ENCODE data around the gene PRICKLE2. TPM values are rescaled to one million over a fixed set of nuclear protein-coding genes. Genes with fewer than 3 reads are reported as not detected.
A peak's percentile ranks its signal among the peaks of the same experiment; 100 is the strongest.

The PRICKLE2 gene
- total RNA-seq, 4 donors from 2014 or later = 71.8 to 99.9 (median 84.4) TPM

DNA sequence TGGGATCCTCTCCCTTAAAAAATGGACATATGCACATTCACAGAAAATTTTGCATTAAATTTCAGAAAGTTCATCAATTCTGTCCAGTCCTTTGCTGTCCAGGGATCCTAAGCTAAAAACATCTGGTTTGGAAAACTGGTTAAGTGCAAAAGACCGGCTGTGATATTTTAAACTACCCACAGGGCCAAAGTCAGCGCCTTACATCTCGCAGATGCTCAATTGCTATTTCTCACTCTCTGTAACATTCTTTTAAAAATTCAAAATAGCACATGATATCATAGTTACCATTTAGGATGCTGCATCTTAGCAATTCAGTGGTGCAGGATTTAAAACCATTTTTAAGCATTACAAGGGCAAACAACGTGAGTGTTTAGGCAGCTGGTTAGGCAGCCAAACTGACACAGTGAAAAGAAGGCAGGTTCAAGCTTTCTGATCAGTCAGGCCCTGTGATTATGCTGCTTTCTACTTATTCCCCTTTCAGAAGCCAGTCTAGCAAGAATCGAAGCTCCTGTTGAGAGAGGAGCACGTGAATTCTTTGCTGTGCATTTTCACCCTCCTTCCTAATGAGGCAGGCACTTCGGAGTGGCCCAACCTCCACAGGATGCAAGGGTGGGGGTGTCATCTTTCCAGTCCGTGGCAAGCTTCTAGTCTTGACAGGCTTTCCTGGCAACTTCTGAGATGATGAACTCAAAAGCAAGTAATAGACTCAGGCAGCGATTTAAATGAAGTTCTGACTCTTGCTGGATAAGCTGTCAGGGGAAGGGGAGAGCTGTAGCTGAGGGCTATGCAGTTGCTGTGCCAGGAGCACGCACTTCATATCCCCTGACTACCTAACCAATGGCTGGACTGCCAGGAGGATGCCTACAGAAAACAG lies 8.8 kb downstream of the PRICKLE2 start:
- Histone ChIP-seq H3K27me3 (no peaks in the 10 kb centered on the region), H3K4me3 (peak overlapping the region in 2 of 4 donors; percentile 1 to 6), H3K4me1 (peaks cover 71 to 100% (median 99%) of the 10 kb centered on the region in 4 donors), H3K36me3 (no peaks in the 10 kb centered on the region), H3K9me3 (no peaks in the 10 kb centered on the region), H3K27ac (replicated peaks in 1 of 4) (peak overlapping the region; percentile 81 to 90 (median 84))
- no peak for TF ChIP-seq EP300 (IDR thresholded peaks at IDR 0.05)
- no peak for TF ChIP-seq POLR2AphosphoS5 (IDR thresholded peaks at IDR 0.05)
- TF ChIP-seq, protein P1, sequence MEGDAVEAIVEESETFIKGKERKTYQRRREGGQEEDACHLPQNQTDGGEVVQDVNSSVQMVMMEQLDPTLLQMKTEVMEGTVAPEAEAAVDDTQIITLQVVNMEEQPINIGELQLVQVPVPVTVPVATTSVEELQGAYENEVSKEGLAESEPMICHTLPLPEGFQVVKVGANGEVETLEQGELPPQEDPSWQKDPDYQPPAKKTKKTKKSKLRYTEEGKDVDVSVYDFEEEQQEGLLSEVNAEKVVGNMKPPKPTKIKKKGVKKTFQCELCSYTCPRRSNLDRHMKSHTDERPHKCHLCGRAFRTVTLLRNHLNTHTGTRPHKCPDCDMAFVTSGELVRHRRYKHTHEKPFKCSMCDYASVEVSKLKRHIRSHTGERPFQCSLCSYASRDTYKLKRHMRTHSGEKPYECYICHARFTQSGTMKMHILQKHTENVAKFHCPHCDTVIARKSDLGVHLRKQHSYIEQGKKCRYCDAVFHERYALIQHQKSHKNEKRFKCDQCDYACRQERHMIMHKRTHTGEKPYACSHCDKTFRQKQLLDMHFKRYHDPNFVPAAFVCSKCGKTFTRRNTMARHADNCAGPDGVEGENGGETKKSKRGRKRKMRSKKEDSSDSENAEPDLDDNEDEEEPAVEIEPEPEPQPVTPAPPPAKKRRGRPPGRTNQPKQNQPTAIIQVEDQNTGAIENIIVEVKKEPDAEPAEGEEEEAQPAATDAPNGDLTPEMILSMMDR (IDR thresholded peaks at IDR 0.05) = no peak
- TF ChIP-seq POLR2A (IDR thresholded peaks at IDR 0.05; ENCODE audit: low read depth) = no peak
- no peak for DNase-seq (ENCODE audit: extremely low spot score)
- intact Hi-C loops (cut with DNase I) = no loop called here
- 30% methylated on average over 10 of the region's 10 CpGs for WGBS

DNA sequence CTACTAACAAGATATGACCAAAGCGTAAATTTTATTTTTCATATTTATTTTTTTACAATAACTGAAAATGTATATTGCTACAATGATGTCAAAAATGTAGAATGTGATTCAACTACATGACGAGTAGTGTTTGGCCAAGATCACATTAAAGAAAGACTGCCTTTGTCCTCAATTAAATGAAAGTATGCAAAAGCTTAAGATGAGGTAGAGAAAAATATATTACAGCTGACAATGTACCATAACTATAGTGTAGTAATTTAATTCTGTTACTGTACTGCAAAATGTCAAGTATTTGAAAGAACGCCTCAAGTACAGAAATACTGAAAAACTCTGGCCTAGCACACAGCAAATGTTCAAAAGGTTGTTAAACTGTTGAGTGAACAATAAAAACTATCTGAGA lies 9.7 kb downstream of the PRICKLE2 start:
- peak overlapping the region; percentile 81 to 90 (median 84) for H3K27ac ChIP-seq (replicated peaks in 1 of 4)
- intact Hi-C loops (cut with DNase I) = no loop called here

DNA sequence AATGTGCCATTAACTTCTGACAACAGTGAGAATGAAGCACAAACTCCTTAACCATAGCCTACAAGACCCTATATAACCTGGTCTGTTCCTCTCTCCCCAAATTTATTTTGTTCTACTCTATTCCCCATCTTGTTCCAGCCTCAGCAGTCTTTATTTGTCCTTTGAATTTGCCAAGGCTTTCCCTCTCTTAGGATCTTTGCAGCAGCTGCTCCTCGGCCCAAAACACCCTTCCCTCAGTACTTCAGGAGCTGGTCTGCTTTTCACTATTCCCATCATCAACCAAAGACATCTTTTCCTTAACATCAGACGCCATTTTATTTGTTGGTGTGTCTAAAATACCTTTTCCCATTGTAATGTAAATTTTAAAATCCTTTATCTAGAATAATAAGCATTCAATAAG lies 10.2 kb downstream of the PRICKLE2 start:
- intact Hi-C loops (cut with DNase I) = no loop called here
- Histone ChIP-seq H3K9me3 (no peaks in the 10 kb centered on the region), H3K27me3 (peaks cover 0 to 3% (median 0%) of the 10 kb centered on the region in 4 donors), H3K36me3 (no peaks in the 10 kb centered on the region), H3K4me3 (peak overlapping the region; percentile 33 to 52 (median 44)), H3K4me1 (peaks cover 66 to 100% (median 99%) of the 10 kb centered on the region in 4 donors), H3K27ac (replicated peaks in 1 of 4) (peak overlapping the region; percentile 81 to 90 (median 84))
- 51% methylated on average over 2 of the region's 2 CpGs for WGBS
- DNase-seq (ENCODE audit: extremely low spot score) = no peak
- TF ChIP-seq EP300 (IDR thresholded peaks at IDR 0.05) (no peak), POLR2AphosphoS5 (IDR thresholded peaks at IDR 0.05) (no peak)
- TF ChIP-seq, protein P1 (IDR thresholded peaks at IDR 0.05) = no peak

More for the DNA sequence above, 9.7 kb downstream of the PRICKLE2 start:
- Histone ChIP-seq H3K36me3 (no peaks in the 10 kb centered on the region), H3K4me1 (peaks cover 66 to 100% (median 99%) of the 10 kb centered on the region in 4 donors), H3K27me3 (no peaks in the 10 kb centered on the region), H3K9me3 (no peaks in the 10 kb centered on the region), H3K4me3 (no peak overlapping the region)
- WGBS = 81% methylated on average over 3 of the region's 3 CpGs
- DNase-seq (ENCODE audit: extremely low spot score) = no peak
- TF ChIP-seq, protein P1 (IDR thresholded peaks at IDR 0.05) = no peak
- TF ChIP-seq EP300 (IDR thresholded peaks at IDR 0.05) = no peak
- no peak for TF ChIP-seq POLR2A (IDR thresholded peaks at IDR 0.05; ENCODE audit: low read depth)
- no peak for TF ChIP-seq POLR2AphosphoS5 (IDR thresholded peaks at IDR 0.05)

DNA sequence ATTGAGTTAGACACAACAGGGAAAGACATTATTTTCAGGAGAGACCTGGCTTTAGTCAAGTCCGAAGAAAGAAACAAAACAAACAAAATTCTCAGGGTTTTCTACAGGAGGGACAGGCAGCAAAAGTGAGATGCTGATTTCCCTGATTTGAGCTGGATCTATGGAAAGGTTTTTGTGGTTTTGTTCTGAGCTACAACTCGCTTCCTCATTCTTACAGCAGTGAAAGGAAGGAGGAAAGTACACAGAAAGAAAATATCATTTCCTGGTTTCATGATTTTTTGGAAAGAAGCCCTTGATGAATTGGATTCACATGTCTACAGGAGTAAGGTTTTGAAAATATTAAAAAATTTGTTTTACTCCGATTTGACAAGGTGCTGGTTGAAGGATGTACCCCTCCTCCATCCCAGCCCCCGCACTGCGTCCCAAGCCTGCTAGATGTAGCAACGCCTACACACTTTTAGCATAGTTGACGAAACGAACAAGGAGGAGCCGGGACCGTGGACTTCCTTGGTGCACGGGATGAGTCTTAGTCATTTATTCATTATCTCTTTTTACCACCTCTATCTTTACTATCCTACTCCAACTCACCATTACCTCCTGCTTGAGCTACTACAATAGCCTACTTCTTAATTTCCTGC lies 10.8 kb downstream of the PRICKLE2 start:
- peaks cover 0 to 3% (median 0%) of the 10 kb centered on the region in 4 donors for H3K27me3 ChIP-seq
- intact Hi-C loops (cut with DNase I) = loop anchor here (5.0 kb wide), 1 partner anchor 53 kb away; no protein-coding TSS in a partner anchor
- H3K27ac ChIP-seq (replicated peaks in 1 of 4) = peak overlapping the region; percentile 81 to 90 (median 84)
- H3K4me1 ChIP-seq = peaks cover 67 to 100% (median 99%) of the 10 kb centered on the region in 4 donors
- H3K4me3 ChIP-seq = peak overlapping the region; percentile 33 to 52 (median 44)
- no peaks in the 10 kb centered on the region for H3K36me3 ChIP-seq
- H3K9me3 ChIP-seq = no peaks in the 10 kb centered on the region
- TF ChIP-seq POLR2A (IDR thresholded peaks at IDR 0.05; ENCODE audit: low read depth) (no peak), EP300 (IDR thresholded peaks at IDR 0.05) (no peak), POLR2AphosphoS5 (IDR thresholded peaks at IDR 0.05) (peak; percentile 32 to 65)
- TF ChIP-seq, protein P1 (IDR thresholded peaks at IDR 0.05) = no peak
- 33% methylated on average over 11 of the region's 11 CpGs for WGBS
- DNase-seq (ENCODE audit: extremely low spot score) = peak; percentile 92

Measured in esophagus muscularis mucosa (tissue), 4 donors.